NOMO-1 treated with DMSO at 0.1 percent for 48 hours (cell line): ENCODE data around the gene CERS6.
"Not testable (repeated sequence)": the region's sequence is repeated elsewhere in the genome, so short reads cannot be mapped to it uniquely, and the experiment has no call there.

ENCODE experiments used
- DNase-seq: peaks from one replicate; lab custom pipeline; 2025; ENCODE audit not compliant: unreplicated experiment; lab: John Stamatoyannopoulos, UW

CERS6 gene

GRCh38 chr2:168455645-168456520, at the start of gene CERS6:
Gene CERS6 (plus strand): TSS chr2:168456272. CDS start chr2:168456449, 177 bp downstream.
- DNase-seq: peak; percentile 86

GRCh38 chr2:168412301-168412700, 43.8 kb upstream of the CERS6 start:
- DNase-seq: not testable (repeated sequence)

GRCh38 chr2:168413101-168413500, 43.0 kb upstream of the CERS6 start:
- DNase-seq: not testable (repeated sequence)

- DNase-seq: no peak
Measured at GRCh38 chr2:168416555-168416954, 39.5 kb upstream of the CERS6 start.

- DNase-seq: no peak
Measured at GRCh38 chr2:168422584-168422983, 33.5 kb upstream of the CERS6 start.

- no peak for DNase-seq
Measured at GRCh38 chr2:168424112-168424951, 31.7 kb upstream of the CERS6 start.

GRCh38 chr2:168424971-168425370, 31.1 kb upstream of the CERS6 start:
- DNase-seq: peak; percentile 30

- no peak for DNase-seq
Measured at GRCh38 chr2:168426861-168427260, 29.2 kb upstream of the CERS6 start.

GRCh38 chr2:168427451-168427850, 28.6 kb upstream of the CERS6 start:
- no peak for DNase-seq

- no peak for DNase-seq
Measured at GRCh38 chr2:168428431-168428830, 27.6 kb upstream of the CERS6 start.

- no peak for DNase-seq
Measured at GRCh38 chr2:168429988-168430387, 26.1 kb upstream of the CERS6 start.

- DNase-seq: no peak
Measured at GRCh38 chr2:168430431-168430830, 25.6 kb upstream of the CERS6 start.

GRCh38 chr2:168431301-168432024, 24.6 kb upstream of the CERS6 start:
- no peak for DNase-seq

- no peak for DNase-seq
Measured at GRCh38 chr2:168432100-168432499, 24.0 kb upstream of the CERS6 start.

GRCh38 chr2:168432565-168433186, 23.4 kb upstream of the CERS6 start:
- DNase-seq: no peak

GRCh38 chr2:168433527-168433926, 22.5 kb upstream of the CERS6 start:
- DNase-seq: no peak

- DNase-seq: no peak
Measured at GRCh38 chr2:168434146-168434545, 21.9 kb upstream of the CERS6 start.

GRCh38 chr2:168436840-168437239, 19.2 kb upstream of the CERS6 start:
- DNase-seq: no peak

GRCh38 chr2:168438553-168438952, 17.5 kb upstream of the CERS6 start:
- no peak for DNase-seq

- no peak for DNase-seq
Measured at GRCh38 chr2:168439536-168439935, 16.5 kb upstream of the CERS6 start.
